ENCODE measurements around the gene ELMO1.

The ELMO1 gene

DNA sequence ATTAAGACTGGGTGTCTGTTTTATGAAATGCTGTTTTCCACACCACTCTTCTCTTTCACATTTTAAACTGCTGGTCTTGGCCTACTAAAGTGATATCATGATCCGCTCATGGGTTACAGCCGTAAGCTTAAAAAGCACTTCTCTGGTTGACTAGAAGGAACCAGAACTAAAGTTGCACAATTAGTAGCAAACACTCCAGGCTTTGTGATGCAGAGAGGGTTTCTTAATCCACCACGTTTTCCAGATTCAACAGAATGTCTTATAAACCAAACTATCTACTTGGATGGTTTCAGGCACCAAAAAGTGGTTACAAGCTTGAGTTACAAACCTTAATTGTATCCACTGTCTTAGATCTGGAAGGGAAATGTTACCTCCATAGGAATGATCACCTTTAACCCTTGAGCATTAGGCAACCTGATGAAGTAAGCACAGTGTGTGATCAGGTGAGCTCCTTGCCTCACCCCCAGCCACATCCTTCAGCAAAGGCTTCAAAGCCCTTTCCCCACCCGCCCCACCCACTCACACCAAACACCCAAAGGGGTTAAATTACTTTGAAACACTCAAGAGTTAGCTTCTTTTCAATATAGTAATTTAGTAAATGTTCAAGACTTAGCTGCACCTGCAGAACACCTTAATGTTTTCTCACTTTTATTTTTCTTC is 3.5 kb downstream of the ELMO1 start:
- TF ChIP-seq, protein P1, sequence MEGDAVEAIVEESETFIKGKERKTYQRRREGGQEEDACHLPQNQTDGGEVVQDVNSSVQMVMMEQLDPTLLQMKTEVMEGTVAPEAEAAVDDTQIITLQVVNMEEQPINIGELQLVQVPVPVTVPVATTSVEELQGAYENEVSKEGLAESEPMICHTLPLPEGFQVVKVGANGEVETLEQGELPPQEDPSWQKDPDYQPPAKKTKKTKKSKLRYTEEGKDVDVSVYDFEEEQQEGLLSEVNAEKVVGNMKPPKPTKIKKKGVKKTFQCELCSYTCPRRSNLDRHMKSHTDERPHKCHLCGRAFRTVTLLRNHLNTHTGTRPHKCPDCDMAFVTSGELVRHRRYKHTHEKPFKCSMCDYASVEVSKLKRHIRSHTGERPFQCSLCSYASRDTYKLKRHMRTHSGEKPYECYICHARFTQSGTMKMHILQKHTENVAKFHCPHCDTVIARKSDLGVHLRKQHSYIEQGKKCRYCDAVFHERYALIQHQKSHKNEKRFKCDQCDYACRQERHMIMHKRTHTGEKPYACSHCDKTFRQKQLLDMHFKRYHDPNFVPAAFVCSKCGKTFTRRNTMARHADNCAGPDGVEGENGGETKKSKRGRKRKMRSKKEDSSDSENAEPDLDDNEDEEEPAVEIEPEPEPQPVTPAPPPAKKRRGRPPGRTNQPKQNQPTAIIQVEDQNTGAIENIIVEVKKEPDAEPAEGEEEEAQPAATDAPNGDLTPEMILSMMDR (IDR thresholded peaks at IDR 0.05; ENCODE audit: control extremely low read depth, extremely low read depth, low read depth, missing control alignments) = no peak
- ChIA-PET CTCF (interaction anchor here (0.9 kb wide), 1 partner anchor 50 kb away, joined by 3 read pairs; no protein-coding TSS in a partner anchor), POLR2A (no interaction called here)
- no peak for DNase-seq (ENCODE audit: extremely low spot score)

DNA sequence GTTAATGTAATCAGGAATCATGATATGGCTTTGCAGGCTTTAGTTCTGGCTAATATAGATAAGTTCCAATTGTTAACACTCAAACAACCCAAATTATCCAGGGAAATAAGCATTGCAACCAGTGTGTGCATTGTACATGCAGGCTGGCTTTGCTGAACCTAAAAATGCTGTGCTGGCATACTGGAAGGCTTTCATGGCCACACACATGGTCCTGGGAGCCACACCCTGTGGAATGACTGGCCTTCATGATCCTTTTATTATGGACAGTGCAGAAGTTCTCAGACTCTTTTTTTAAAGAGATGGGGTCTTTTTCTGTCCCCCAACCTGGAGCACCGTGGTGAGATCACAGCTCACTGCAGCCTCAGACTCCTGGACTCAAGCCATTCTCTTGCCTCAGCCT is 5.0 kb downstream of the ELMO1 start:
- CTCF ChIA-PET = no interaction called here

DNA sequence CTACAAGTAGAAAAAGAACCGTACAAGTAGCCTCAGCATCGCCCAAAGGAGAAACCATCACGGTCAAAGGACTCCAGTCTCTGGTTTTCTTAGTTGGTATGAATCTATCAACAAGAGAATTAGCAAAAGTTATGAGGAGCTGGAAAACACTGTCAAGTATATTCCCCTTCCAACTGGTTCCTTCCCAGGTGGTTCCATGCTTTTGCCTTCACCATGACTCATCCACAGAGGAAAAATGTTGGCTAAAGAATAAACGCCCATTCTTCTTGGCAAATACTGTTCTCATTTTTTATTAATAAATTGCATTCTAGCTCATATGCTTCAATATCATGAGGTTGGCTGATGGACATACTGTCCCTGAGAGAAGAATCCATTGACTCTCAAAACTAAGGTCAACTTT is 6.4 kb downstream of the ELMO1 start:
- POLR2A ChIA-PET = no interaction called here
- TF ChIP-seq, protein P1 (IDR thresholded peaks at IDR 0.05; ENCODE audit: control extremely low read depth, extremely low read depth, low read depth, missing control alignments) = no peak
- no peak for DNase-seq (ENCODE audit: extremely low spot score)
- CTCF ChIA-PET = interaction anchor here (1.2 kb wide), 1 partner anchor 91 kb away, joined by 3 read pairs; no protein-coding TSS in a partner anchor

More for the DNA sequence above, 5.0 kb downstream of the ELMO1 start:
- DNase-seq (ENCODE audit: extremely low spot score) = no peak
- TF ChIP-seq, protein P1 (IDR thresholded peaks at IDR 0.05; ENCODE audit: control extremely low read depth, extremely low read depth, low read depth, missing control alignments) = no peak
- POLR2A ChIA-PET = no interaction called here

DNA sequence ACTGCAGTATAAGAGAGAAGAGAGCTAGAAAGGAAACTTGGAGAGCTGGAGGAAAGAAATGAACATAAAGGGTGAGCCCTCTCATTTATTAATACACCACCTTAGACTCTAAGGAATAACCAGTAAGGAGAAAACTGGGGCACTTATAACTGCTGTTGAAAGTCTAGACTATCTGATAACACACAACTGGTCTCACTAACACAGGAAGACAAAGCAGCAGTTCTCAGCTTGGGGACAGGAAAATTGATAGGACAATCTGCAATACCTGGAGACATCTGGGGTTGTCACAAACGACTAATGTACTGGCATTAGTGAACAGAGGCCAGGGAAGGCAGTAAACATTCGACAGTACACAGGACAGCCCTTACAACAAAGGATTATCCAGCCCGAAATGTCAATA is 6.8 kb downstream of the ELMO1 start:
- ChIA-PET CTCF (interaction anchor here (1.2 kb wide), 1 partner anchor 90 kb away, joined by 3 read pairs; no protein-coding TSS in a partner anchor), POLR2A (no interaction called here)

DNA sequence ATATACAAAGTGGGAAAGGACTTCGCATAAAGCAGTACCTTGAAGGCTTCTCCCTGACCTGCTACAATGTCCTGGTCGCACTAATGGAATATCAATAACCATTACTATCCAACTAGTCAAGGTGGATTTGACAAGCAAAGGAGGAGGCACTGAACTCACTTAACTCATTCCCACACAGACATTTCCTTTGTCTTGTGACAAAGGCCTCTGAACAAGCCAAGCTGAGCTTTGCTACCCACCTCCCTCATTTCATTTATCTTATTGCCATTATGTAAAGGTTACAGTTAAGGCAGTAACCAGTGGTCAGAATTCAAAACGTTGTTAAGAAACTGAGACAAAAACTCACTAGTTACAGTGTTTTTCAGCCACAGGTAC is 7.3 kb downstream of the ELMO1 start:
- ChIA-PET POLR2A (no interaction called here), CTCF (interaction anchor here (1.2 kb wide), 1 partner anchor 90 kb away, joined by 3 read pairs; no protein-coding TSS in a partner anchor)
- TF ChIP-seq, protein P1 (IDR thresholded peaks at IDR 0.05; ENCODE audit: control extremely low read depth, extremely low read depth, low read depth, missing control alignments) = no peak
- no peak for DNase-seq (ENCODE audit: extremely low spot score)

More for the DNA sequence above, 6.8 kb downstream of the ELMO1 start:
- DNase-seq (ENCODE audit: extremely low spot score) = no peak
- TF ChIP-seq, protein P1 (IDR thresholded peaks at IDR 0.05; ENCODE audit: control extremely low read depth, extremely low read depth, low read depth, missing control alignments) = no peak

DNA sequence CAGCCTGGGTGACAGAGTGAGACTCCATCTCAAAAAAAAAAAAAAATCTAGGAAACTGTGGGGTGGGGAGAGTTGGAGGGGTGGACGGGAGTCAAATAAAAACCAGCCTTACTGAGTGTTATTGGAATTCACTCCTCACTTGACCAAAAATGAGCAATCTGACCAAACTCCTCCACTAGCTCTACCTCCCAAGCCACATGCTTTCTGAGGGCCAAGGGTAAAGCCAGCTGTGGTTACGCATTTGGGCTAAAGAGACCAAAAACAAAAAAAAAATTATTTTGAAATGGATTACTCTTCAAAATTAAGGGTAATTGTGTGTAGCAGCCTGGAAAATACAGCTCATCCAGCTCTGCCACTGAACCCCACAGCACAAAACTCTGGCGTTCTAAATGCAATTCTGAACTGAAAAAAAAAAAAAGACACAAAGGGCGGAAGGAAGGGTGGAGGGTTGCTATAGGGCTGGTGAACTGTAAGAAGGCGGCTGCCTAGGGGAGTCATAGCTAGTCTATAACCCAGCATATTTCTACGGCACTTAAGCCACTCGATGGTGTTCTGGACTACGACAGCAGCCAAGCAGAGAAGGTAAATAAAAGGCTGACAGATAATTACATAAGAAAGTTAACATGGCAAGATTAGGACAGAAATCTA is 7.8 kb downstream of the ELMO1 start:
- POLR2A ChIA-PET = no interaction called here
- TF ChIP-seq, protein P1 (IDR thresholded peaks at IDR 0.05; ENCODE audit: control extremely low read depth, extremely low read depth, low read depth, missing control alignments) = no peak
- DNase-seq (ENCODE audit: extremely low spot score) = no peak
- CTCF ChIA-PET = interaction anchor here (1.2 kb wide), 1 partner anchor 89 kb away, joined by 3 read pairs; no protein-coding TSS in a partner anchor
